Esophagus muscularis mucosa (tissue), 3 donors: ENCODE data around the gene HSD3B7.

ENCODE experiments used
- CTCF ChIP-seq, 3 experiments: fragments of 200-600 bp in 2 of 3; fragments of 450-650 bp in 1 of 3; sonication (generic) in 2 of 3; IDR thresholded peaks; one replicate each; pipeline ENCODE4 v1.5.1; 2017 to 2019; ENCODE audit warnings: antibody characterized with exemption in 3 of 3, mild to moderate bottlenecking in 2 of 3, moderate library complexity in 1 of 3
- POLR2A ChIP-seq: fragments of 450-650 bp; IDR thresholded peaks from one replicate; pipeline ENCODE4 v1.6.1; 2017; ENCODE audit warnings: antibody characterized with exemption, moderate library complexity, mild to moderate bottlenecking, low read depth
- POLR2AphosphoS5 ChIP-seq, 2 donors: sonication (generic); formaldehyde crosslinking; IDR thresholded peaks; one replicate each; pipeline ENCODE4 v1.6.1; 2017; ENCODE audit warnings: antibody characterized with exemption in 2 of 2

DNA sequence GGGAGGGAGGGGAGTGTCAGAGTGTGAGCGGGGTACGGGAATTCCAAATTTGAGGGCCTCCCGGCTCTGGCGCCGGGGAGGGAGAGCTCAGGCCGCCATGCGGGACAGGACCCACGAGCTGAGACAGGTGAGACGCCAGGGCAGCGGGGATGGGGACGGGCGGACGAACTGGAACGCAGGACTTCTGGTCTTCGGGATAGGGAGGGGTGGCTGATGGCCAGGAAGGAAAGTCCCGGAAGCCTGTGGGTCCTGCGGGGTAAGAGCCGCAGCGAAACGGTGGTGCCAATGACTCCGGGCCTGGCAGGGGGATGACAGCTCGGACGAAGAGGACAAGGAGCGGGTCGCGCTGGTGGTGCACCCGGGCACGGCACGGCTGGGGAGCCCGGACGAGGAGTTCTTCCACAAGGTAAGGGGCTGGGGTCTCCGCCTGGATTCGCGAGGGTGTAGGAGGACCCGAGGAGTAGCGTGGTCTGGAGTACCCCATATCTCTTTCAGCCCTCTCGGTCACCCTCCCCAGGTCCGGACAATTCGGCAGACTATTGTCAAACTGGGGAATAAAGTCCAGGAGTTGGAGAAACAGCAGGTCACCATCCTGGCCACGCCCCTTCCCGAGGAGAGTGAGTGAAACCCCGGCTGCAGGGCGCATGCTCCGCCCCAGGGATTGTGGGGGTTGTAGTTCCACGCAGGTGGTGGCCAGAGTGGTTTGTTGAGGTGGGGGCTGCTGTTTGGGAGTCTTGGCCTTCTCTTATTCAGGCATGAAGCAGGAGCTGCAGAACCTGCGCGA is 48.9 kb downstream of the HSD3B7 start:
- TF ChIP-seq POLR2A (peak; percentile 37), CTCF (IDR thresholded peaks at IDR 0.05) (no peak), POLR2AphosphoS5 (IDR thresholded peaks at IDR 0.05) (peak; percentile 78 to 93)
